ENCODE data around the gene PLD1.

PLD1 gene

GRCh38 chr3:171741377-171741776 lies 68.9 kb downstream of the PLD1 start:
- no peak for TF ChIP-seq CTCF (IDR thresholded peaks at IDR 0.05; ENCODE audit: insufficient read depth, low read depth, low read length, missing control alignments)
- H3K4me3 ChIP-seq (ENCODE audit: low read length), result no peak overlapping the region

GRCh38 chr3:171736556-171736955 lies 73.7 kb downstream of the PLD1 start:
- no peak overlapping the region for H3K4me3 ChIP-seq (ENCODE audit: low read length)
- no peak for DNase-seq (ENCODE audit: low read depth)
- TF ChIP-seq CTCF (IDR thresholded peaks at IDR 0.05; ENCODE audit: insufficient read depth, low read depth, low read length, missing control alignments), result no peak

More at GRCh38 chr3:171741377-171741776, 68.9 kb downstream of the PLD1 start:
- no peak for DNase-seq (ENCODE audit: low read depth)

- H3K4me3 ChIP-seq (ENCODE audit: low read length), result no peak overlapping the region
- no peak for TF ChIP-seq CTCF (IDR thresholded peaks at IDR 0.05; ENCODE audit: insufficient read depth, low read depth, low read length, missing control alignments)
- DNase-seq (ENCODE audit: low read depth), result no peak
These were observed 76.7 kb downstream of the PLD1 start for GRCh38 chr3:171733561-171733960.

GRCh38 chr3:171732756-171733155 lies 77.5 kb downstream of the PLD1 start:
- H3K4me3 ChIP-seq (ENCODE audit: low read length), result no peak overlapping the region
- DNase-seq (ENCODE audit: low read depth), result no peak
- TF ChIP-seq CTCF (IDR thresholded peaks at IDR 0.05; ENCODE audit: insufficient read depth, low read depth, low read length, missing control alignments), result no peak

- no peak overlapping the region for H3K4me3 ChIP-seq (ENCODE audit: low read length)
- TF ChIP-seq CTCF (IDR thresholded peaks at IDR 0.05; ENCODE audit: insufficient read depth, low read depth, low read length, missing control alignments), result no peak
- DNase-seq (ENCODE audit: low read depth), result no peak
These were observed 78.6 kb downstream of the PLD1 start for GRCh38 chr3:171731691-171732090.

GRCh38 chr3:171729452-171730334 lies 80.6 kb downstream of the PLD1 start:
- no peak for TF ChIP-seq CTCF (IDR thresholded peaks at IDR 0.05; ENCODE audit: insufficient read depth, low read depth, low read length, missing control alignments)
- H3K4me3 ChIP-seq (ENCODE audit: low read length), result no peak overlapping the region

GRCh38 chr3:171727288-171727687 lies 83.0 kb downstream of the PLD1 start:
- TF ChIP-seq CTCF (IDR thresholded peaks at IDR 0.05; ENCODE audit: insufficient read depth, low read depth, low read length, missing control alignments), result no peak
- no peak for DNase-seq (ENCODE audit: low read depth)

More at GRCh38 chr3:171729452-171730334, 80.6 kb downstream of the PLD1 start:
- DNase-seq (ENCODE audit: low read depth), result no peak

More at GRCh38 chr3:171727288-171727687, 83.0 kb downstream of the PLD1 start:
- H3K4me3 ChIP-seq (ENCODE audit: low read length), result no peak overlapping the region

Measured in epithelial cell of esophagus (primary cell).